Left lung (tissue), 14 donors: ENCODE data around the gene FASTKD1. TPM values are rescaled to one million over a fixed set of nuclear protein-coding genes. Genes with fewer than 3 reads are reported as not detected.
"Not testable (repeated sequence)": the region's sequence is repeated elsewhere in the genome, so short reads cannot be mapped to it uniquely, and the experiment has no call there.

ENCODE experiments used
- ATAC-seq: fragments of 200-7000 bp; cut with Tn5 transposase; one replicate; pipeline ENCODE4 v1.9.1; 2020; ENCODE audit warnings: moderate library complexity
- DNase-seq, 4 donors: peaks; one replicate each; pipeline ENCODE4 v3.0.0-alpha.2; 2013 to 2020
- H3K27ac ChIP-seq, 2 donors: fragments of 200-600 bp; sonication (generic) in 1 of 2; one replicate each; pipeline versions ENCODE4 v1.5.0 to v1.8.0; 2020 to 2021
- H3K27me3 ChIP-seq, 2 donors: fragments of 200-600 bp; sonication (generic) in 1 of 2; one replicate each; pipeline versions ENCODE4 v1.5.0 to v1.8.0; 2020 to 2021
- H3K36me3 ChIP-seq, 2 donors: fragments of 200-600 bp; sonication (generic) in 1 of 2; one replicate each; pipeline versions ENCODE4 v1.5.0 to v1.8.0; 2020 to 2021
- H3K4me1 ChIP-seq, 2 donors: fragments of 200-600 bp; one replicate each; pipeline ENCODE4 v1.8.0; 2021
- H3K4me3 ChIP-seq, 2 donors: fragments of 200-600 bp; sonication (generic) in 1 of 2; one replicate each; pipeline versions ENCODE4 v1.5.0 to v1.8.0; 2020 to 2021; ENCODE audit warnings: mild to moderate bottlenecking in 1 of 2
- H3K9me3 ChIP-seq, 2 donors: fragments of 200-600 bp; sonication (generic) in 1 of 2; one replicate each; pipeline versions ENCODE4 v1.5.0 to v1.8.0; 2020 to 2021
- CTCF ChIP-seq, 2 donors: fragments of 200-600 bp; sonication (generic) in 1 of 2; IDR thresholded peaks; one replicate each; pipeline versions ENCODE4 v1.5.0 to v1.8.0; 2021; ENCODE audit warnings: antibody characterized with exemption in 2 of 2
- intact Hi-C, 2 donors: fragments of 100-400 bp; cut with DNase I; formaldehyde crosslinking; loops; one replicate each; pipeline versions ENCODE4 v1.11.2 to v1.14.2; 2022
- long read RNA-seq, 12 donors: library from polyadenylated mRNA in 2 of 12; unstranded in 2 of 12; transcript quantifications; one replicate each; pipeline ENCODE4 v2.0.0 and lab custom pipeline, GENCODE V29; 2019 to 2026
- polyA plus RNA-seq, 6 donors: library from polyadenylated mRNA; unstranded; fragments of 120-200 nt; gene quantifications; one replicate each; pipeline ENCODE4 v1.2.1, GENCODE V29; 2013; ENCODE audit not compliant: insufficient read length in 6 of 6
- total RNA-seq, 2 donors: library from RNA; stranded (reverse); fragmentation: NEBNext Ultra II Directional; extraction: Animal tissue kit (Norgen Biotek cat#: 25700); gene quantifications; one replicate each; pipeline ENCODE4 v1.2.1, GENCODE V29; 2021
- donor health status: DM: no; HTN: yes; CAD: no.
- donor health status: DM: no; HTN: no; CAD: no.

Gene FASTKD1
- 10 to 100 TPM; 29.3 to 33.3 TPM for total RNA-seq
- 10 to 100 TPM; 34.9 to 47.6 (median 41.5) TPM for polyA plus RNA-seq
- long read RNA-seq, donor 1, transcript FASTKD1-208 (3 exons, 541 nt): major isoform, 5 of 520 reads
- long read RNA-seq, donor 1, partial matches to known transcripts: 504 of 520 reads
- long read RNA-seq, donor 1, other reads (novel, unspliced or antisense): 7 of 520 reads
- long read RNA-seq, donor 2, partial matches to known transcripts: 0 of 6 reads
- long read RNA-seq, donor 2, other reads (novel, unspliced or antisense): 0 of 6 reads
- long read RNA-seq, donor 3, partial matches to known transcripts: 114 of 155 reads
- long read RNA-seq, donor 3, other reads (novel, unspliced or antisense): 39 of 155 reads
- long read RNA-seq, donor 4, partial matches to known transcripts: 0 of 4 reads
- long read RNA-seq, donor 4, other reads (novel, unspliced or antisense): 3 of 4 reads
- long read RNA-seq, donor 5, partial matches to known transcripts: 663 of 719 reads
- long read RNA-seq, donor 5, other reads (novel, unspliced or antisense): 54 of 719 reads
- long read RNA-seq, donor 6, partial matches to known transcripts: 149 of 157 reads
- long read RNA-seq, donor 6, other reads (novel, unspliced or antisense): 5 of 157 reads
- long read RNA-seq, donor 7, partial matches to known transcripts: 122 of 150 reads
- long read RNA-seq, donor 7, other reads (novel, unspliced or antisense): 25 of 150 reads
- long read RNA-seq, donor 8, partial matches to known transcripts: 0 of 1 reads
- long read RNA-seq, donor 8, other reads (novel, unspliced or antisense): 0 of 1 reads
- long read RNA-seq, donor 9: 0 reads
- long read RNA-seq, donor 10, partial matches to known transcripts: 0 of 1 reads
- long read RNA-seq, donor 10, other reads (novel, unspliced or antisense): 1 of 1 reads
- long read RNA-seq, donor 11, partial matches to known transcripts: 5 of 9 reads
- long read RNA-seq, donor 11, other reads (novel, unspliced or antisense): 0 of 9 reads
- long read RNA-seq, donor 12, partial matches to known transcripts: 148 of 241 reads
- long read RNA-seq, donor 12, other reads (novel, unspliced or antisense): 91 of 241 reads

- Histone ChIP-seq H3K27me3 (no peaks in the 10 kb centered on the region), H3K9me3 (no peaks in the 10 kb centered on the region), H3K4me3 (peak within 1 kb of the TSS; percentile 68 to 81), H3K4me1 (peaks cover 0 to 31% of the 10 kb centered on the region in 2 donors), H3K36me3 (peaks cover 0 to 9% of the 10 kb centered on the region in 2 donors), H3K27ac (peak within 1 kb of the TSS; percentile 74 to 79)
- intact Hi-C loops: no loop called here
- no peak for TF ChIP-seq CTCF (IDR thresholded peaks at IDR 0.05)
- ATAC-seq (peak; percentile 100), DNase-seq (peak; percentile 77 to 95 (median 92))
These were observed at the start of gene FASTKD1 for GRCh38 chr2:169573160-169573973. Gene FASTKD1, minus strand, starts transcription at chr2:169573865. Its CDS starts 1,836 bp downstream, at chr2:169572029.

GRCh38 chr2:169623235-169623634, 49.6 kb upstream of the FASTKD1 start:
- Histone ChIP-seq H3K27ac (no peak overlapping the region), H3K36me3 (peaks cover 0 to 58% of the 10 kb centered on the region in 2 donors), H3K9me3 (no peaks in the 10 kb centered on the region), H3K4me1 (no peaks in the 10 kb centered on the region), H3K4me3 (no peak overlapping the region), H3K27me3 (no peaks in the 10 kb centered on the region)
- DNase-seq (no peak), ATAC-seq (no peak)
- TF ChIP-seq CTCF (IDR thresholded peaks at IDR 0.05): no peak
- intact Hi-C loops: no loop called here

- DNase-seq (no peak), ATAC-seq (no peak)
- intact Hi-C loops: no loop called here
- peaks cover 0 to 65% of the 10 kb centered on the region in 2 donors for H3K36me3 ChIP-seq
- no peak overlapping the region for H3K27ac ChIP-seq
- H3K4me1 ChIP-seq: no peaks in the 10 kb centered on the region
- H3K4me3 ChIP-seq: no peak overlapping the region
- H3K27me3 ChIP-seq: no peaks in the 10 kb centered on the region
- no peak for TF ChIP-seq CTCF (IDR thresholded peaks at IDR 0.05)
- no peaks in the 10 kb centered on the region for H3K9me3 ChIP-seq
These were observed 46.8 kb upstream of the FASTKD1 start for GRCh38 chr2:169620509-169620908.

GRCh38 chr2:169619946-169620345, 46.3 kb upstream of the FASTKD1 start:
- H3K27me3 ChIP-seq: no peaks in the 10 kb centered on the region
- no peaks in the 10 kb centered on the region for H3K9me3 ChIP-seq
- no peak for TF ChIP-seq CTCF (IDR thresholded peaks at IDR 0.05)
- intact Hi-C loops: no loop called here
- no peak for ATAC-seq
- no peak overlapping the region for H3K27ac ChIP-seq
- H3K36me3 ChIP-seq: peaks cover 0 to 68% of the 10 kb centered on the region in 2 donors
- H3K4me1 ChIP-seq: no peaks in the 10 kb centered on the region
- H3K4me3 ChIP-seq: no peak overlapping the region
- no peak for DNase-seq

- DNase-seq, H3K27ac ChIP-seq, H3K27me3 ChIP-seq, H3K4me3 ChIP-seq, H3K9me3 ChIP-seq, ATAC-seq, H3K4me1 ChIP-seq, intact Hi-C loops: not testable (repeated sequence)
- H3K36me3 ChIP-seq: peaks cover 0 to 80% of the 10 kb centered on the region in 2 donors
These were observed 42.3 kb upstream of the FASTKD1 start for GRCh38 chr2:169615982-169616381.
